GM13976 (cell line): ENCODE data around the gene C1orf105.
"Not testable (repeated sequence)": the region's sequence is repeated elsewhere in the genome, so short reads cannot be mapped to it uniquely, and the experiment has no call there.

Source experiments
- DNase-seq: peaks from one replicate; pipeline ENCODE4 v3.0.0; 2012; ENCODE audit warnings: low spot score
- CTCF ChIP-seq: IDR thresholded peaks from 2 replicates; pipeline ENCODE4 v1.5.1; 2012; ENCODE audit warnings: borderline replicate concordance, mild to moderate bottlenecking; ENCODE audit not compliant: insufficient read depth; ENCODE audit errors: extremely low read depth, missing control alignments, control extremely low read depth
- in situ Hi-C: fragments of 300-500 bp; cut with MboI; formaldehyde crosslinking; loops from one replicate; pipeline ENCODE4 v1.12.0; 2022; ENCODE audit warnings: low sequenced_read_pairs, mixed read lengths, inconsistent platforms; ENCODE audit not compliant: unreplicated experiment

C1orf105 gene

GRCh38 chr1:172489847-172490246 lies 69.4 kb downstream of the C1orf105 start:
- in situ Hi-C loops: no loop called here
- no peak for TF ChIP-seq CTCF
- no peak for DNase-seq

GRCh38 chr1:172492421-172492820 lies 71.9 kb downstream of the C1orf105 start:
- no peak for DNase-seq
- no peak for TF ChIP-seq CTCF
- in situ Hi-C loops: no loop called here

GRCh38 chr1:172494166-172494565 lies 73.7 kb downstream of the C1orf105 start:
- no peak for DNase-seq
- in situ Hi-C loops: no loop called here
- no peak for TF ChIP-seq CTCF

GRCh38 chr1:172496127-172496526 lies 75.6 kb downstream of the C1orf105 start:
- DNase-seq, in situ Hi-C loops: not testable (repeated sequence)

GRCh38 chr1:172496678-172497077 lies 76.2 kb downstream of the C1orf105 start:
- in situ Hi-C loops: no loop called here
- no peak for DNase-seq
- TF ChIP-seq CTCF: no peak

- DNase-seq: no peak
- no peak for TF ChIP-seq CTCF
- in situ Hi-C loops: no loop called here
Measured at GRCh38 chr1:172497230-172497629, 76.7 kb downstream of the C1orf105 start.

- no peak for TF ChIP-seq CTCF
- no peak for DNase-seq
- in situ Hi-C loops: no loop called here
Measured at GRCh38 chr1:172498857-172499256, 78.4 kb downstream of the C1orf105 start.
